BLaER1 (cell line): Measurements from ENCODE around the gene SPTBN4.
"Not testable (repeated sequence)": the region's sequence is repeated elsewhere in the genome, so short reads cannot be mapped to it uniquely, and the experiment has no call there.

ENCODE experiments used
- H3K27ac ChIP-seq: shearing (Covaris generic); formaldehyde crosslinking; 2 replicates; pipeline ENCODE4 v1.8.1; 2022
- H3K27me3 ChIP-seq: shearing (Covaris generic); formaldehyde crosslinking; 2 replicates; pipeline ENCODE4 v1.8.1; 2022
- H3K36me3 ChIP-seq: shearing (Covaris generic); formaldehyde crosslinking; 2 replicates; pipeline ENCODE4 v1.8.1; 2022
- H3K4me1 ChIP-seq: shearing (Covaris generic); formaldehyde crosslinking; 2 replicates; pipeline ENCODE4 v1.8.1; 2022
- H3K4me2 ChIP-seq: shearing (Covaris generic); formaldehyde crosslinking; 2 replicates; pipeline ENCODE4 v1.8.1; 2022
- H3K4me3 ChIP-seq: shearing (Covaris generic); formaldehyde crosslinking; 2 replicates; pipeline ENCODE4 v1.8.1; 2022
- H3K9ac ChIP-seq: shearing (Covaris generic); formaldehyde crosslinking; 2 replicates; pipeline ENCODE4 v1.8.1; 2022
- H3K9me3 ChIP-seq: shearing (Covaris generic); formaldehyde crosslinking; 2 replicates; pipeline ENCODE4 v1.8.1; 2022
- H4K20me1 ChIP-seq: shearing (Covaris generic); formaldehyde crosslinking; 2 replicates; pipeline ENCODE4 v1.8.1; 2022
- Cebpa-rat ChIP-seq: shearing (Covaris generic); IDR thresholded peaks from 2 replicates; pipeline ENCODE4 v1.8.1; 2022

The SPTBN4 gene

DNA sequence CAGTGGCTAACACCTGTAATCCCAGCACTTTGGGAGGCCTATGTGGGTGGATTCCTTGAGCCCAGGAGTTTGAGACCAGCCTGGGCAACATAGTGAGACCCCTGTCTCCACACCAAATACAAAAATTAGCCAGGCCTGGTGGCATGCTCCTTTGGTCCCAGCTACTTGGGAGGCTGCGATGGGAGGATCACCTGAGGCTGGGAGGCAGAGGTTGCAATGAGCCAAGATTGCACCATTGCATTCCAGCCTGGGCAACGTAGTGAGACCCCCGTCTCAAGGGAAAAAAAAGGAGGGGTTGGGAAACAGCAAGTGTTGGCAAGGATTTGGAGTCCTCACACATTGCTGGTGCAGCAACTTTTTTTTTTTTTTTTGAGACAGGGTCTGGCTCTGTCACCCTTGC, 19.2 kb downstream of the SPTBN4 start:
- no peaks in the 10 kb centered on the region for H3K4me1 ChIP-seq
- no peaks in the 10 kb centered on the region for H3K9me3 ChIP-seq
- H3K27ac ChIP-seq, result no peak overlapping the region
- H3K36me3 ChIP-seq, result no peaks in the 10 kb centered on the region
- H3K27me3 ChIP-seq, result no peaks in the 10 kb centered on the region
- no peak overlapping the region for H3K4me3 ChIP-seq
- no peak overlapping the region for H3K4me2 ChIP-seq
- H4K20me1 ChIP-seq, result no peaks in the 10 kb centered on the region
- no peak for TF ChIP-seq Cebpa-rat
- no peak overlapping the region for H3K9ac ChIP-seq

DNA sequence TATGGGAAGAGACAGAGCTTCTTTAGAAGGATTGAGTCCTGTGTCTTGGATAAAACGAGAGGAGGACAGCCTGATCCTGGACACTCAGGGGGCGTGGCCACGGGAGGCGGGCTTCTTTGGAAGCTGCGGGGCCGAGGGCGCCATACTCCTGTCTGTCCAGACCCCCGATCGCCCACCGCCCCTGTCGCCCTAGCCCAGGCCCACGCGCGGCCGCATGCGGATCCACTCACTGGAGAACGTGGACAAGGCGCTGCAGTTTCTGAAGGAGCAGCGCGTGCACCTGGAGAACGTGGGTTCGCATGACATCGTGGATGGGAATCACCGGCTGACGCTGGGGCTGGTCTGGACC, 23.1 kb downstream of the SPTBN4 start:
- Histone ChIP-seq H3K4me1 (no peaks in the 10 kb centered on the region), H4K20me1 (no peaks in the 10 kb centered on the region), H3K27me3 (no peaks in the 10 kb centered on the region), H3K9ac (no peak overlapping the region), H3K36me3 (no peaks in the 10 kb centered on the region), H3K4me2 (no peak overlapping the region), H3K9me3 (no peaks in the 10 kb centered on the region), H3K27ac (no peak overlapping the region), H3K4me3 (no peak overlapping the region)
- TF ChIP-seq Cebpa-rat, result no peak

DNA sequence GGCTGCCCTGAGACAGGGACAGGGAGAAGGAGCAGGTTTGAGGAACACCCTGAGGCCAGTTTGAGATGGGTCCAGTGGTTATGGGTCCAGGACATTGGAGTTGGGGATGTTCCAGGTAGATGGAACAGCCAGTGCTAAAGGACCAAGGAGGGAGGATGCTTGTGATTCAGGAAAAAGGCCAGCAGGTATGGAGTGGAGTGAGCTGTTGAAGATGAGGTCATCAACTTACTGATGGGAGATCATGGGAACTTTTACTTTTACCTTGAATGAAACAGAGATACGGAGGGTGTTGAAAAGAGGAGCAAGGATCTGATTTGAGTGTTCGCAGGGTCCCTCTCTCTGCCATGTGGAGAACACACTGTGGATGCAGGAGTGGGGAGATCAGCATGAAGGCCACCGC, 25.5 kb downstream of the SPTBN4 start:
- H3K36me3 ChIP-seq, result no peaks in the 10 kb centered on the region
- no peak overlapping the region for H3K27ac ChIP-seq
- no peak for TF ChIP-seq Cebpa-rat
- H3K4me1 ChIP-seq, result no peaks in the 10 kb centered on the region
- no peak overlapping the region for H3K4me2 ChIP-seq
- H4K20me1 ChIP-seq, result no peaks in the 10 kb centered on the region
- H3K9me3 ChIP-seq, result no peaks in the 10 kb centered on the region
- H3K27me3 ChIP-seq, result no peaks in the 10 kb centered on the region
- no peak overlapping the region for H3K4me3 ChIP-seq
- H3K9ac ChIP-seq, result no peak overlapping the region

DNA sequence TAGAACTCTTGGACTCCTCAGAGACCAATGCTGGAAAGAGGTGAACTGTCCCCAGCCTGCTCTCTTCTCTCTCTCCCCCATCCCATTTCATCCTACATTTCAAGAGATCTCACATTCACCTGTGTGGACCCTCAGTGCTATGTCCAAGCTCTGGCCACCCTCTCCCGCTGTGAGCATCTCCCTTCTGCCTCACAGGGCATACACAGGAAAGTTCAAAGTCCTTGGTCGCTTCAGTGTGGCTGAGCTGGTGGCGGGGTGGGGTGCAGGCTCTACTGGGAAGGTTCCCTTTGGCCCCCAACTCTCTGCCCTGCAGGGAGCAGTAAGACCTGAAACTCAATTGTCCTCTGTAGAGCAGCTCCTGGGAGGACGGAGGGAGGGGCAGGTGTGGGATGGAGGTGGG, 27.0 kb downstream of the SPTBN4 start:
- H3K9ac ChIP-seq, result no peak overlapping the region
- no peak for TF ChIP-seq Cebpa-rat

DNA sequence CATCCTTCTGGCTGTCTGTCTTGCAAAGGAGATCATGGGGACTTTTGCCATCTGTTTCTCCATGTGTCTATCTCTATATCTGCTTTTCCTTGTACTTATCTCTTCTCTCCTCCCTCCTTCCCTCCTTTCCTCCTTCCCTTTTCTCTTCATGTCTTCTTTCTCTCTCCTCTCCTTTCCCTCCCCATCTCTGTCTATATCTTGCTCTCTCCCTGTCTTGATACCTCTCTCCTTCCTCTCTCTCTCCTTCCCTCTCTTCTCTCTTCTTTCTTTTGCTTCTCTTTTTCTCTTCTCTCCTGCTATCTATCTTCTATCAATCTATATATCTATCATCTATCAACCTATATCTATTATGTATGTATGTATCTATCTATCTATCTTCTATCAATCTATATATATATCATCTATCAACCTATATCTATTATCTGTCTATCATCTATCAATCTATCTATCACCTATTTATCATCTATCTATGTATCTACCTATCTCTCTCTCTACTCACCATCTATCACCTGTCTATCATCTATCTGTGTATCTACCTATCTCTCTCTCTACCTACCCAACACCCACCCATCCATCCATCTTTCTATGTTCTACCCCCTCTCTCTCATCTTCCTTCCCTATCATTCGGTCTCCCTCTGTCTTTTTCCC, 27.5 kb downstream of the SPTBN4 start:
- H3K4me2 ChIP-seq, result no peak overlapping the region
- H3K4me1 ChIP-seq, result no peaks in the 10 kb centered on the region
- no peak overlapping the region for H3K9ac ChIP-seq
- no peak for TF ChIP-seq Cebpa-rat
- H3K27ac ChIP-seq, result no peak overlapping the region
- H4K20me1 ChIP-seq, result no peaks in the 10 kb centered on the region
- H3K36me3 ChIP-seq, result no peaks in the 10 kb centered on the region
- no peak overlapping the region for H3K4me3 ChIP-seq
- H3K9me3 ChIP-seq, result no peaks in the 10 kb centered on the region
- H3K27me3 ChIP-seq, result no peaks in the 10 kb centered on the region

More for the DNA sequence above, 27.0 kb downstream of the SPTBN4 start:
- Histone ChIP-seq H4K20me1 (no peaks in the 10 kb centered on the region), H3K9me3 (no peaks in the 10 kb centered on the region), H3K4me2 (no peak overlapping the region), H3K27ac (no peak overlapping the region), H3K4me3 (no peak overlapping the region), H3K36me3 (no peaks in the 10 kb centered on the region), H3K4me1 (no peaks in the 10 kb centered on the region), H3K27me3 (no peaks in the 10 kb centered on the region)

DNA sequence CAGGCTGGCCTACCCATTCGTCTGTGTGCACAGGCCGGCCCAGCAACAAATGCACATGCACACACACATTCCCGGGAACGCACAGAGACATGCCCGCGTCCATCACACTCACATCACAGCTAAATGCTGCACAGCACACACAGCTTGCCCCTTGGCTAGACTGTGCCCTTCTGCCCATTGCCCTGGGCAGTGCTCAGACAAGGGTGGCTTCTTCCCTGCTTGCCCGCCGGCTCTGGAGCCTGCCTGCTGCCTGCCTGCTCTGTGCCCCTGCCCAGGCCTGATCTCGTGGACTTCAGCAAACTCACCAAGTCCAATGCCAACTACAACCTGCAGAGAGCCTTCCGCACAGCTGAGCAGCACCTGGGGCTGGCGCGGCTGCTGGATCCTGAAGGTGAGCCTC, 30.4 kb downstream of the SPTBN4 start:
- Histone ChIP-seq H3K9me3 (no peaks in the 10 kb centered on the region), H3K4me3 (no peak overlapping the region), H3K27ac (no peak overlapping the region), H3K27me3 (no peaks in the 10 kb centered on the region), H4K20me1 (no peaks in the 10 kb centered on the region), H3K36me3 (no peaks in the 10 kb centered on the region), H3K9ac (no peak overlapping the region), H3K4me1 (no peaks in the 10 kb centered on the region), H3K4me2 (no peak overlapping the region)
- TF ChIP-seq Cebpa-rat, result no peak

- Histone ChIP-seq H3K9ac (no peak overlapping the region), H3K27me3 (no peaks in the 10 kb centered on the region), H3K4me3 (no peak overlapping the region), H3K27ac (no peak overlapping the region), H4K20me1 (no peaks in the 10 kb centered on the region), H3K4me1 (peaks cover 6% of the 10 kb centered on the region; the same call in 1 of the 2 replicates), H3K9me3 (no peaks in the 10 kb centered on the region), H3K4me2 (no peak overlapping the region), H3K36me3 (no peaks in the 10 kb centered on the region)
- TF ChIP-seq Cebpa-rat, result no peak
Observed at GRCh38 chr19:40499320-40499719, 32.5 kb downstream of the SPTBN4 start.

DNA sequence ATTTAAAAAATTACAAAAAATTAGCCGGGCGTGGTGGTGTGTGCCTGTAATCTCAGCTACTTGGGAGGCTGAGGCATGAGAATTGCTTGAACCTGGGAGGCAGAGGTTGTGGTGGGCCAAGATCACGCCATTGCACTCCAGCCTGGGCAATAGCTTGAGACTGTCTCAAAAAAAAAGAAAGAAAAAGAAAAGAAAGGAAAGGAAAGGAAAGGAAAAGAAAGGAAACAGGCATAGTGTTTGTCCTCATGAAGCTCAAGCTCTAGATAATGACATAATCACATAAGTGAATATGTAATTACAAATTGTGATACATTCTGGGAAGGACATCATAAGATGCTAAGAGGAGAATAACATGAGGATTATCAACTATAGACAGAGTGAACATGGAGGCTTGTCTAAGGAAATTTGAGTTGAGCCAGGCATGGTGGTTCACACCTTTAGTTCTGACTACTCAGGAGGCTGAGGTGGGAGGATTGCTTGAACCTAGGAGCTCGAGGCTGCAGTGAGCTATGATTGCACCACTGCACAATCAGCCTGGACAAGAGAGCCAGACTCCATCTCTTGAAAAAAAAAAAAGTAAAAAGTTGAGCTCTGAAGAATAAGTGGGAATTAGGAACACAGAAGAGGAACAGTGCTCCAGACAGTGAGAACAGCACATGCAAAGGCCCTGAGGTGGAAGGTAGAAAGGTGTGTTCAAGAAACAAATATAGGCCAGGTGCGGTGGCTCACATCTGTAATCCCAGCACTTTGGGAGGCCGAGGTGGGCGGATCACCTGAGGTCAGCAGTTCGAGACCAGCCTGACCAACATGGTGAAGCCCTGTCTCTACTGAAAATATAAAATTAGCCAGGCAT, 34.1 kb downstream of the SPTBN4 start:
- not testable (repeated sequence) for H4K20me1 ChIP-seq, H3K36me3 ChIP-seq, H3K4me2 ChIP-seq

GRCh38 chr19:40501599-40501998, 34.8 kb downstream of the SPTBN4 start:
- Histone ChIP-seq H3K4me2 (no peak overlapping the region), H3K4me1 (peaks cover 6% of the 10 kb centered on the region; the same call in 1 of the 2 replicates), H3K36me3 (no peaks in the 10 kb centered on the region), H4K20me1 (no peaks in the 10 kb centered on the region), H3K27me3 (no peaks in the 10 kb centered on the region), H3K4me3 (no peak overlapping the region), H3K9ac (no peak overlapping the region), H3K9me3 (no peaks in the 10 kb centered on the region), H3K27ac (no peak overlapping the region)
- TF ChIP-seq Cebpa-rat, result no peak

More for the DNA sequence above, 34.1 kb downstream of the SPTBN4 start:
- not testable (repeated sequence) for H3K27me3 ChIP-seq, H3K4me1 ChIP-seq, H3K4me3 ChIP-seq, H3K9ac ChIP-seq, H3K27ac ChIP-seq, H3K9me3 ChIP-seq

DNA sequence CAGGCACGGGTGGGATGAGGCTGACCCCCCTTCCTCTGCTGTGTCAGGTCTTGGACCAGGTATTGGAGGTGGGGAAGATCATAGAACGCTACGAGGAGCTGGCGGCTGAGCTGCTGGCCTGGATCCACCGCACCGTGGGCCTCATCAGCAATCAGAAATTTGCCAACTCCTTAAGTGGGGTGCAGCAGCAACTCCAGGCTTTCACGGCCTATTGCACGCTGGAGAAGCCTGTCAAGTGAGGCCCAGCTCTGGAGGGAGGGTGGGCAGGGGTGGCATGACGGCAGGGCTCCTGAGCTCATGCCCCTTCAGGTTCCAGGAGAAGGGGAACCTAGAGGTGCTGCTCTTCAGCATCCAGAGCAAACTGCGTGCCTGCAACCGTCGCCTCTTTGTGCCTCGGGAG, 35.3 kb downstream of the SPTBN4 start:
- Histone ChIP-seq H3K4me3 (no peak overlapping the region), H3K9ac (no peak overlapping the region), H3K9me3 (no peaks in the 10 kb centered on the region), H4K20me1 (no peaks in the 10 kb centered on the region), H3K27me3 (no peaks in the 10 kb centered on the region), H3K27ac (no peak overlapping the region), H3K36me3 (no peaks in the 10 kb centered on the region), H3K4me1 (peaks cover 6% of the 10 kb centered on the region; the same call in 1 of the 2 replicates), H3K4me2 (no peak overlapping the region)
- no peak for TF ChIP-seq Cebpa-rat
